Hematopoietic multipotent progenitor cell treated with erythropoietin and hydrocortisone succinate and interleukin-3 and kit ligand, for 4 days (in vitro differentiated cells): ENCODE data around the gene ZCCHC3.

Source experiments
- DNase-seq: peaks from one replicate; pipeline ENCODE4 v3.0.0-alpha.2; 2015

Gene ZCCHC3

DNA sequence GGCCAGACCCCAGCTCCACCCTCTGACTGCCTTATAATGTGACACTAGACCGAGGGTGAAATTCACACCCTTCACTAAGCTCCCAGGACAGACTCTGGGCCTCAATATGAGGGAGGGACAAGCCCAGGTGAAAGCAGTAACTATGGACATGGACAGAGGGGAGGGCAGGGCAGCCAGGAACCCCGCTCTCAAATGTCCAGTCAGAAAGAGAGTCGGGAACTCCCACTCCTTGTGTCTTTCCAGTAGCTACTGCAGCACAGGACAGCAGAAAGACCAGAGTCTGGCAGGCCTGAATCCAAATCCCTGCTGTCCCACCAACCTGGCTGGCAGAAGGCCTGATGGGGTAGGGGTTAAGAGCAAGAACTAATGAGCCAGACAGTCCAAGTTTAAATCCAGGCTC lies 13.2 kb upstream of the ZCCHC3 start:
- no peak for DNase-seq

DNA sequence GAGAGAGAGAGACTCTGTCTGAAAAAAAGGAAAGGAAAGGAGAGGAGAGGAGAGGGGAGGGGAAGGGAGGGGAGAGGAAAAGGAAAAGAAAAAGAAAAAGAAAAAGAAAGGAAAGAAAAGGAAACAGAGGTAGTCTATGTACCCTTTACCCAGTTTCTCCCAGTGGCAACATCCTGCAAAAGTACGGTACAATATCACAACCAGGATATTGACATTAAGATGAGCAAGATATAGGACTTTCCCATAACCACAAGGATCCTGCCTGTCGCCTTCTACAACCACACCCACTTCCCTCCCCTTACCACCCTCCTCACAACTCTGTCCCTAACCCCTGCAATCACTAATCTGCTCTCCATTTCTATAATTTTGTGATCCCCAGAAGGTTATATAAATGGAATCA lies 10.9 kb upstream of the ZCCHC3 start:
- no peak for DNase-seq

DNA sequence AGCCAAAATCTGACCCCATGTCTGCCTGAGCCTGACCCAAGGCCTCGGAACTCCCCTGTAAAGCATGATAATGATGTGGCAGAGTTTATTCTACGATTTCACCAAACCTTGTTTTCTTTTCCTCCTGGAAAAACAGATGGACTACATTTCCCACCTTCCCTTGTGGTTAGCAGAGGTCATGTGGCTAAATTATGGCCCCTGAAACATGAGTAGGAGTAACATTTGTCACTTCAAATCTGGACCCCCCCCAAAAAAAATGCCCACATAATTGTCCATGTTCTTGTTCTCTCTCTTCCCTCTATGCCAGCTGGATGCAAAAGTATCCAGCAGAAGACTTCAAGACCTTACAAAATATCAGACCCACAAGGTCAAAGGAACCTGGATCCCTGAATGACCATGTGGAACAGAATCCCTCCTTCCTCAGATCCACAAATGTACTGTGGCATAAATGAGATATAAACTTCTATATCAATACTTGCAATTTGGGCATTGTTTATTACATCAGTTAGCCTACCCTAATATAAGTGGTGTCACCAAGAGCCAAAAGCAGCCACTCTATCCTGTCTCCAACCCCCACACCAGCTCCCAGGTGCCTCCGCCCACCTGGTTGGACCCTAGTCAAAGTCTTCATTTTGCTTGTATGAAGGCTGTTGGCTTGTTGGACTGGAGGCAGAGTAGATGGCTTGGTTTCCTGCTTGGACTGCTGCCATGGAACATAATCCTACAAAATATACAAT lies 8.2 kb upstream of the ZCCHC3 start:
- no peak for DNase-seq

DNA sequence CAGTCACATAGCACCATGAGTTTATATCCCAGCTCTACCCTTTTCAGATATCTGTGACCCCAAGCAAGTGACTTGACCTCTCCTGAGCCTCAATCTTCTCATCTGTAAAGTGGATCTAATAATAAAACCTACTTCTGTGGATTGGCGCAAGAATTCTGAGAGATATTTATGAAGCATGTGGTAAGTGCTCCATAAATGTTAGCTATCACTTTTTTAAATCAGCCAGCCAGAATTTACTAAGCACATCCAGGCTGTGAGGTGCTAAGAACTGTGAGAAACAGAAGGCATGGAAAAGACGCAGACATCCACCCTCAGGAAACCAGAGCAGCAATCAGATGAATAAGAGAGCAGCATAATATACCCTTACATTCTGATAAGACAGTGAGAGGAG lies 7.7 kb upstream of the ZCCHC3 start:
- DNase-seq = peak; percentile 57

DNA sequence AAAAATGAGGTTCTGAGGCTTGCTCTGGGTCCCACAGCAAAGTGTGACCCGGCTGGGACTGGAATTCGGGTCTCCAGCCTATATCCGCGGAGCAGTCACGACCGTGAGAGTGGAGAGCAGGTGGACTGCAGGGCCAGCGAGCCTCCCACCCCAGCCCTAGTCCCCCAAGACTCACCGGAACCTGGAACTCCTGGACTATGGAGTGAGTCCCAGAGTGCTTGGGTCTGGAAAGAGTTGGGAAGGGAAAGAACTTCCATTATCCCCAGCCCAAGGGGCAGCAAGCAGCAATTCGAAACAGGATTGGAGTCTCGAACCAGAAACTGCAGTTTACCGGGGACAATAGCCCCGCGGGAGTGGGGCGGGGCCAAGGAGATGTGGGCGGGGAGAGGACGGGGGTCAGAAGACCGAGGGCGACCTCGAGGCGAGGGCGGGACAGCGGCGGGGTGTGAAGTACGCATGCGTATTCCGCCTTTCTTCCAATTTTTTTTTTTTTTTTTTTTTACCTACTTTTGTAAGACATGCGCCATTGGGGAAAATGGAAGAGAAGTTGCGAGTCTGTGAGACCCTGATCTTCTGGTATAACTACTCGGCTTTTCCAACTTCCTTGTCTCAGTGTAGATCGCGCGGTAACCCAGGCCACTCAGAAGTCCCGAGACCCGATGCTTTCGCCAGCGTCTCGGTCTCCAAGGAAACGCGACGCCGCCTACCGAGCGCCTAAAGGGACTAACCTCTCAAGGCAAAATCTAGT lies 7.1 kb upstream of the ZCCHC3 start, which contains the start of gene C20orf96:
C20orf96 (minus strand) TSS at position 667 of the 748 bp plus-strand sequence; CDS start at position 527, 140 bp downstream.
- peak; percentile 98 for DNase-seq

DNA sequence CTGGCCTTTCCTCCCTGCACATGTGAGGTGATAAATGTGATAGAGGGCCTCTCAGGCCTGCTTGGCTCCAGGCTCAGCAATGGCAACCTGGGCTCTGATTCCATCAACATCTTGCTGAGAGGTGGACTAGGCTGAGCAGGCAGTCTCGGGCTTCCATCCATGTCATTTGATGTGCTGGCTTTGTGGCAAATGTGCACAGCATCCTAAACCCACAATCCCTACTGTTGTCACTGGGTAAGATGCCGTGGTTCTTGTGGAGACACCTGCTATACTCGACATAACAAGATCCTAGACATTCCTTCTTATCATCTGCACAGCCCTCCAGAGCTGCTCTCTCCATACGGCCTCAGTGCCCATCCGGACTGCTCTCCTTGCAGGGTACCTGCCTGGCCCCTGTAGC lies 2.8 kb upstream of the ZCCHC3 start:
- no peak for DNase-seq

DNA sequence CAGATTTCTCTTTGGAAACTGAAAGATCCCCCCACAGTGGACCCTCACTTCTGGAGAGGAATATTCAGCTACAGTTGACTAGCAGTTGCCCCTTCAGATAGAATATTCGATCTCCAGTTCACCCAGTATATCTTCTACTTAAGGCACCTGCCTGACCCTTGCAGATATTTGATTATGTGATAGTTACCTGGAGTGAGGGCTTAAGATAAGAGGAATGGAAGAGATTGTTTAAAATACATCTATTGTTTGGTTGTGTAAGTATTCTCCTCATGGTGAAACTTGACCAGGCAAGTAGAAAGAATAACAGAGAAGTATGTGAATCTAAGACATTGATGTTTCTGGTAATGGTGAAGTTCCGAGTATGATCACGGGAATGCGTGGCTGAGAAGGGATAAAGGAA lies 1.6 kb upstream of the ZCCHC3 start:
- DNase-seq = no peak

DNA sequence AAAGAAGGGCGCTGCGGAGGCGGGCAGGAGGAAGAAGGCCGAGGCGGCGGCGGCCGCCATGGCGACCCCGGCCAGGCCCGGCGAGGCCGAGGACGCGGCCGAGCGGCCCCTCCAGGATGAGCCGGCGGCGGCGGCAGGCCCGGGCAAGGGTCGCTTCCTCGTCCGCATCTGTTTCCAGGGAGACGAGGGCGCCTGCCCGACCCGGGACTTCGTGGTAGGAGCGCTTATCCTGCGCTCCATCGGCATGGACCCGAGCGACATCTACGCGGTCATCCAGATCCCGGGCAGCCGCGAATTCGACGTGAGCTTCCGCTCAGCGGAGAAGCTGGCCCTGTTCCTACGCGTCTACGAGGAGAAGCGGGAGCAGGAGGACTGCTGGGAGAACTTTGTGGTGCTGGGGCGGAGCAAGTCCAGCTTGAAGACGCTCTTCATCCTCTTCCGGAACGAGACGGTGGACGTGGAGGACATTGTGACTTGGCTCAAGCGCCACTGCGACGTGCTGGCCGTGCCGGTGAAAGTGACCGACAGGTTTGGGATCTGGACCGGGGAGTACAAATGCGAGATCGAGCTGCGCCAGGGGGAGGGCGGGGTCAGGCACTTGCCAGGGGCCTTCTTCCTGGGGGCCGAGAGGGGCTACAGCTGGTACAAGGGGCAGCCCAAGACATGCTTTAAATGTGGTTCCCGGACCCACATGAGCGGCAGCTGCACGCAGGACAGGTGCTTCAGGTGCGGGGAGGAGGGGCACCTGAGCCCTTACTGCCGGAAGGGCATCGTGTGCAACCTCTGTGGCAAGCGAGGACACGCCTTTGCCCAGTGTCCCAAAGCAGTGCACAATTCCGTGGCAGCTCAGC lies 780 bp downstream of the ZCCHC3 start:
- DNase-seq = peak; percentile 84

DNA sequence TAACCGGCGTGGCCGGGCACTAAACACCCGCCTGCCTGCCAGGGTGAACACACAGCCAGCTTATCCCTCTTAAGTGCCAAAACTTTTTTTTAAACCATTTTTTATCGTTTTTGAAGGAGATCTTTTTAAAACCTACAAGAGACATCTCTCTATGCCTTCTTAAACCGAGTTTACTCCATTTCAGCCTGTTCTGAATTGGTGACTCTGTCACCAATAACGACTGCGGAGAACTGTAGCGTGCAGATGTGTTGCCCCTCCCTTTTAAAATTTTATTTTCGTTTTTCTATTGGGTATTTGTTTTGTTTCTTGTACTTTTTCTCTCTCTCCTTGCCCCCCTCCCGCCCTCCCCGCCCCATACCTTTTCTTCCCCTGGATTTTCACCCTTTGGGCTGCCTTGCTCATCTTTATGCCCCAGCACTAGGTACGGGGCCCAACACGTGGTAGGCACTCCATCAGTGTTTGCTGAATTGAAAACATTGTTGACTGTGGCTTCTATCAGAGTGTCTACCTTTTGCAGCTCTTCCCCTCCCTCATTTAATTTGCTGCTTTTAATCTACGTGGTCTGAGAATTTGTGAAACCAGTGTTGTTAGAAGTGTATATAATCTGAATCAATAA lies 1.5 kb downstream of the ZCCHC3 start:
- no peak for DNase-seq

DNA sequence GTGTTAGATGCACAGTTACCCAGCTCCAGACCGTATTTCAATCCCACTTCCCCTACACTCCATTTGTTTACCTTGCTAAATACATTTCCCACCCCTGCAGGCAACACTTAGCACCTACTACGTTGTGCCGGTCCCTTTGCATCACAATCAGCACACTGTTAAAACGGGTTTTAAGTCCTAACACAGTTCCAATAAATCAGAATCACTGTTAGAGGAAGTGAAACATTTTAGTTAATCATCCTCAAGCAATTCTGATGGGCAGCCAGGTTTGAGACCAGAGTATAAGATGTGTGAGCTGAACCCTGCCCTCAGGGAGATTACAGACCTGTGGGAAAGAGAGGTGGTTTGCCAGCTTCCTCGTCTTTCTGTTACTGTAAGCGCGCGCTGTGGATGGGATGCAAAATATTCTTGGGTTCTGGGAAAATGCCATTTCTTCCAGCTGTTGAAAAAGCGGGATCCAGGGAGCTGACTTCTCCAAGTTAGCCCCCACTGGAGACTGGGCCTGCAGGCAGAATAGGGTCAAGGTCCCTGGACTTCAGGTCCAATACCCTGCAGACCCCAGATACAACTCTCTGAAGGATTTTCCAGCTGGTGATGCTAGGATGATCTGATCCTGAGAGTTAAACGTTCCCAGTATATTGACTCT lies 3.1 kb downstream of the ZCCHC3 start:
- no peak for DNase-seq

DNA sequence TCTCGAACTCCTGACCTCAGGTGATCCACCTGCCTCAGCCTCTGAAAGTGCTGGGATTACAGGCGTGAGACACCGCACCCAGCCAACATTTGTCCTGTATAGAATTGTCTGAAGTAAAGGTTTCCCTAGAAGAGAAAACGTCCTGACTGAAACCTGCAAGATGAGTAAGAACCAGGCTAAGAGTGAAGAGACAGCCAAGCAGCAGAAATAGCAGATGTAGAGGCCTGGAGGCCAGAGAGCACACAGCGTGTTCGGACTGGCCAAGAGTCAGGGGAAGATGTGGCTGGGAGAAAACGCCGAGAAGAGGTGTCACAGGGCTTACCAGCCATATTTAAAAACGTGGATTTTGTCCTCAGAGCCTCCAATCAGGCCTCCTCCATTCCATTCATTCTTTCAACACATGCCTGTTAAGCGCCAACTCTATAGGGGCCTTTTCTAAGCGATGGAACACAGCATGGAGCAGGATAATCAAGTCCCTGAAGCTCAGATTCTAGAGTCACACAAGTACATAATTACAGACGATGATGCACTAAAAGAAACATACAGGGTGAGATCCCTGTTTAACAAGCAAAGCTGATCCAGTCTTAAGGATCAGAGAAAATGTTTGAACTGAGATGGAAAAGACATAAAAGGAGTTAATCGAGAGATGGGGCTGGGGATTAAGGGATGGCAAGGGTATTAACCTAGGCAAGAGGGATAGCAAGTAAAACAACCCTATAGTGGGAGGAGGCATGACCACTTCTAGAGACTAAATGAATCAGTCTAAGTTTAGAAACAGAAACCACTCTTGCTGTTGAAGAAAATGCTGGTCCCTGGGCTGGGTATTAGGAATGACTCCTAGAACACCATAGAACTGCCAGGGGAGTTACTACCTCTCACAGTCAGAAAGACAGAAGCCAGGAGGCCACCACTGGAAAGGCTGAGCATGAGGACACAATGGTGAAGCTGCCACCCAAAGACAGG lies 4.8 kb downstream of the ZCCHC3 start:
- DNase-seq = no peak

DNA sequence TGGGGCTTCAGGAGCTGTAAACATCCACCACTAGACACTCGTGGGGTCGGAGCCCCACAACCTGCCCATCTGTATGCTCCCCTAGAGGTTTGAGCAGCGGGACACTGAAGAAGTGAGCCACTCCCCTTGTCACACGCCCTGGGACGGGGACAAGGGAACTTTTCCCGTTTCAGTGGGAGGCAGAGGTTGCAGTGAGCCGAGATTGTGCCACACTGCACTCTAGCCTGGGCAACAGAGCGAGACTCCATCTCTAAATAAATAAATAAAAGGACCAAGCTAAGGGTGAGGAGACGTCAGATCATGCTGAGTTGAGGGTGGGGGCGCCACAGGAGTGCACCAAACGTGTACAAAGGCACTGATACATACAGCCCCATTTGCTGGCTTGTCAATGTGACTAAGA lies 8.4 kb downstream of the ZCCHC3 start:
- no peak for DNase-seq

DNA sequence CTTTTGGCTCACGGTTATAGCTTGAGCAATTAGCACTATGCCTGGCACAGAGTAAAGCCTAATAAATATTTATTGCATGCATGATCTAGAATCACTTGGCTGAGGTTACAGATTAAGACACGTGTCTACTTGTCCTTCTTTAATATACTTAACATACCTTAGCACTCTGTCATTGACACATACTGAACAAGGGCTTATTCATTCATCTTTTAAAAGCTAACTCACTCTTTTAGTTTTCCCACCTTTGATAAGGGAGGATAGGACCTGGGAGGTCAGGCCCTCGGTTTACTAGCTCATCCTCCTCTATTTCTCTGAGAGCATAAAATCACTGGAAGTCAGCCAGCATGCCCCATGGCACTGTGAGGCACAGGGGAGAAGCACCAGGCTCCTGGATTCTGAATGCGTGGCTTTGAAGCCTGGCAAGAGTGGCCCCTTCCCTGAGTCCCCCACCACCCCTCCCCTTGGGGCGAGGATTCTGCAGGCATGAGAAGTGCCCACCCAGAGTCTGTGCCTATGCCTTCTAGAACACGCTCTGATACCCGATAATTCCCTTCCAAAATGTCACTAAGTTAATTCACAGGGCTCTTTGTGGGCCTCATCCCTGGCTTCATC lies 11.2 kb downstream of the ZCCHC3 start:
- no peak for DNase-seq

DNA sequence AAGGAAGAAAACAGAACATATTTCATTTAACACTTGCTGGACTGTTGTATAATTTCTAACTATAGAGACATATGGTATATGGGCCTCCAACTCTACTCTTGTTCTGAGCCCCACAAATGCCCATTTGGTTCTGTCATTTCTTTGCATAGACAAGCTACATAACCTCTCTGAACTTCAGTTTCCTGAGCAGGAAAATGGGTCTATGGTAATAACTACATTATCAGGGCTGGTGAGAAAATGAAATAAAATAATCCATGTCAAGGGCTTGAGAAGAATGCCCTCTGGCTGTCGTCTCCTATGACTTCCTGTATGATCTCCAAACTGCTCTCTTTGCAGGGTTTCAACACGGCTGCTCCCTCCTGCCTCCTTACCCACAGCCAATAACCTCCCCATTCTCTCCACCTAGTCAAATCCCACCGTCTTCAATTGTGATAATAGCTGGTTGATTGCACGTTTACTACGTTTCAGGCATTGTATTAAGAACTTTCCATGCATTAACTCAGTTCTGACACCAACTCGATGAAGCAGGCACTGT lies 12.0 kb downstream of the ZCCHC3 start:
- peak; percentile 62 for DNase-seq

DNA sequence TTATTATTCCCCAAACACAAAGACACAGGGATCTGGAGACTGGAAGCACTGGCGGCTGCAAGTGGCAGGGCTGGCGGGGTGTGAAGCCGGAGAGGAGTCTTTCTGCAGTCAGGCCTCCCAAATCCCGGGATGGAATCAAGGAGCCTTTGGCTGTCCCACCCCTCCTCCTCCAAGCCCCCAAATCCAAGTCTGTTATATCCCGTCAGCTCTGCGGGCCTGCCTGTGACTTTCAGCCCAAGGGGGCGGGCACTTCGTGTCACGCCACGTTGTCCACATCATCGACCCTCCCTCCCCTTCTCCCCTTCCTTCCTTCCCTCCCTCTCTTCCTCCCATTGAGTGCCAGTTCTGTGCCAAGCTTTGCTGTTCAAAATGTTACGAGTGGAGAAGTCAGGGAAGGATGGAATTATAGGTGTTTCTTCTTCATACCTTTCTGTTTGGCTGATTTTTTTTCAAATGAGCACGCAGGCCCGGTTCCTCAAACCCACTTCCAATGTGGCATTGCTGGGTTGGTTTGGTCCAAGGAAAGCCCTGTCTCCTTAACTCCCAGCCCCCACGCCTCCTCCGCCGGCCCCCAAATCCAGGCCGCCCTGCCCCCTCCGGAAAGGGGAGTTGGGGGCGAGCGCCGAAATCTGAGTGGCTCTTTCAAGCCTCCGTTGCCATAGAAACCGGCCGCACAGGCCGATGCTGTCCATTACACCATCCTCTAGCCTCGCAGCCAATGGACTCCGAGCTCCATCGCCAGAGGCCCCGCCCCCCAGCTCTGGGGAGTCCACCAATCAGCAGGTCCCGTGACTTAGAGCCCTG lies 12.7 kb downstream of the ZCCHC3 start:
- DNase-seq = peak; percentile 99

DNA sequence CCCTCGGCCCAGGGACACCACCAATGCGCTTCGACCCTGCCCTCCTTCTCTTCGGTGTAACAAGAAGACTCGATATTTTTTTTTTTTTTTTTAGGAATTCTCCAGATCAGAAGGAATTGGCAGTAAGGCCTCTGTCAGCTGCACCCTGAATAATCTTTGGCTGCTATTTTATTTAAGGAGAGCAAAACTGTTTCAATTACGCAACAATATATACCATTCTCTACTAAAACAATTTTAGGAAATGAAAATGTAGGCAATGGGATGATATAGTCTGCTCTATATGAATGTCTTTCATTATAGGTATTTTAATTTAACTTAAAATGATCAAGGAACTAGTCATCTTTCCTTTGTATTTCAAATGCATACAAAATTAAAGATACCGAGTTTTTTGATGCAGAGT lies 13.3 kb downstream of the ZCCHC3 start:
- DNase-seq = no peak

DNA sequence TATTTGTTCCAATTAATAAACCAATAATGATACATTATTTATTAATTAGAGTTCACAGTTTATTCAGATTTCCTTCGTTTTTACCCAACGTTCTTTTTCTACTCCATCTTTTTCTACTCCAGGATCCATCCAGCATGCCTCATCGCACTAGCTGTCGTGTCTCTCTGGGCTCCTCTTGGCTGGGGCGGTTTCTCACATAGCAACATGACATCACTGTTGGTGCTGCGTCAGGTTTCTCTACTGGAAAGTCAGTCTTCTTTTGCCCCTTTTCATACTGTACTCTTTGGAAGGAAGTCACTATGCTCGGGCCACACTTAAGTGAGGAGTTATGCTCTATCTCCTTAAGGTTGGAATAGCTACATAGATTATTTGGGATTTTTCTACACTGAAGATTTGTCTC lies 14.2 kb downstream of the ZCCHC3 start:
- no peak for DNase-seq

DNA sequence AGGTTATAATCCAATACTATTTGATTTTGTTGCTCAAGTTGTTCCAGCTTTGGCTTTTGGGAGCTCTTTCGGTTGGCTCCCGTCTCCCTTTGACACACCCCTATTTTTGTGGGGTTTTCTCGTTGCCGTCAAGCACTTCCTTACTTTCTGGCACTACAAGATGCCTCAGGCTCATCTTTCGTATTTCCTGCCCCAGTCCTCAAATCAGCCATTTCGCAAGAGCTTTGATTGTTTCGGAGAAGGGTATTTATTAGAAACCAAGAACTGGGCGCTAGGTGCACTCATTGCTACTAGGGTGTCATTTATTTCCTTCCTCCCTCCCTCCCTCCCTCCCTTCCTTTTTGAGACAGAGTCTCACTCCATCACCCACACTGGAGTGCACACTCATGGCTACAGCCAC lies 14.7 kb downstream of the ZCCHC3 start:
- DNase-seq = no peak

DNA sequence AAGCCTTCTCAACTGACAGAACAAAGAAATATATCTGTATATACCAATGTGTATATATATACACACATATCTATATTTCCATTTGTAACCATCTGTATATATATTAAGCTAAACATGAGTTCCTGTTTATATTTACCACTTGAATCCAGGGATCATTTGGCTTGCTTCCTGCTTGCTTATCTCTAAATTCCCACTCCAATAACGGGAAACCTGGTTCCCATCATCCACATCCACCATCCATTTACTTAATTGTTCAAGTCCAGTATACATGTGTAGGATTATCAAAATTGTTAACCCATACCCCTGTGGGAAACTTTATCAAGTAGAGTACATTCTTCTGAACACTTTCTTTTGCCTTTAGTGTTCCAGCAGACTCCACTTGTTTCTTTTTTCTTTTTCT lies 15.5 kb downstream of the ZCCHC3 start:
- DNase-seq = no peak

DNA sequence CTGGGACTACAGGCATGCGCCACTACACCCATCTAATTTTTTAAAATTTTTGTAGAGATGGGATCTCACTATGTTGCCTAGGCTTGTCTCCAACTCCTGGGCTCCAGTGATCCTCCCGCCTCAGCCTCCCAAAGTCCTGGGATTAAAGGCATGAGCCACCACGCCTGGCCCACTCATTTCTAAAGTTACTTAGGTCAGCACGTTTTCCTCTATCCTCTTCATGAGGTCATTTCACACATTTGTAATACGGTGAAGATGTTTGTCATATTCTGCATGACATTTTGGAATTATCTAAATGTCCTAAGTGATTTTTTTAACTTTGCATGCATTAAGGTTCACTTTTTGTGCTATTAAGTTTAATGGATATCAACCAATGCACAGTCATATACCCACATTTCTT lies 16.0 kb downstream of the ZCCHC3 start:
- no peak for DNase-seq
